Caco-2 (cell line): ENCODE data around the gene ZNF622. TPM values are rescaled to one million over a fixed set of nuclear protein-coding genes. Genes with fewer than 3 reads are reported as not detected.

Experiments used
- BruUV-seq: library from RNA; stranded (reverse); fragments of 400-500 nt; replicated peaks from 2 replicates; lab custom pipeline; 2021; lab: Mats Ljungman, UMichigan
- CTCF ChIA-PET: fragments of 300-600 bp; sonication (Branson Sonifier 250); formaldehyde crosslinking; loops from one replicate; lab custom pipeline; 2022; ENCODE audit warnings: antibody characterized with exemption; lab: Charles Lee
- POLR2A ChIA-PET: fragments of 300-600 bp; sonication (Branson Sonifier 250); formaldehyde crosslinking; loops from one replicate; lab custom pipeline; 2022; ENCODE audit warnings: antibody characterized with exemption; lab: Charles Lee
- DNase-seq, 2 experiments: peaks; one replicate each; pipeline versions ENCODE4 v3.0.0 to v3.0.0-alpha.2; 2020 to 2022
- H3K27me3 ChIP-seq: replicated peaks from 2 replicates; pipeline ENCODE4 v1.6.0; 2011; ENCODE audit warnings: low read length; ENCODE audit not compliant: control insufficient read depth, insufficient read depth
- H3K36me3 ChIP-seq: 2 replicates; pipeline ENCODE4 v1.5.1; 2011; ENCODE audit warnings: low read length; ENCODE audit not compliant: control insufficient read depth, insufficient read depth
- H3K4me1 ChIP-seq: fragments of 250-450 bp; sonication (Bioruptor Pico); 2 replicates; pipeline ENCODE4 v1.5.1; 2020; ENCODE audit warnings: mild to moderate bottlenecking
- H3K4me3 ChIP-seq: 2 replicates; pipeline ENCODE4 v1.5.1; 2011; ENCODE audit warnings: low read depth, mild to moderate bottlenecking, control low read depth, low read length
- H3K9me3 ChIP-seq: fragments of 250-450 bp; sonication (Bioruptor Pico); 2 replicates; pipeline ENCODE4 v1.5.1; 2020; ENCODE audit warnings: mild to moderate bottlenecking, moderate library complexity
- H3K27ac Mint-ChIP-seq: one replicate; pipeline ENCODE4 v1.8.0; 2022; ENCODE audit warnings: mixed read lengths; ENCODE audit not compliant: unreplicated experiment
- H3K27me3 Mint-ChIP-seq: one replicate; pipeline ENCODE4 v1.8.0; 2022; ENCODE audit warnings: mixed read lengths; ENCODE audit not compliant: insufficient read depth, unreplicated experiment
- H3K36me3 Mint-ChIP-seq: one replicate; pipeline ENCODE4 v1.8.0; 2022; ENCODE audit warnings: mild to moderate bottlenecking, mixed read lengths; ENCODE audit not compliant: insufficient read depth, unreplicated experiment
- H3K4me1 Mint-ChIP-seq: one replicate; pipeline ENCODE4 v1.8.0; 2022; ENCODE audit warnings: low read depth, mixed read lengths; ENCODE audit not compliant: unreplicated experiment
- H3K4me3 Mint-ChIP-seq: one replicate; pipeline ENCODE4 v1.8.0; 2022; ENCODE audit warnings: mild to moderate bottlenecking, moderate library complexity, mixed read lengths; ENCODE audit not compliant: unreplicated experiment
- H3K9me3 Mint-ChIP-seq: one replicate; pipeline ENCODE4 v1.8.0; 2022; ENCODE audit warnings: mixed read lengths; ENCODE audit not compliant: unreplicated experiment
- CTCF ChIP-seq, 2 experiments: fragments of 200-600 bp in 1 of 2; IDR thresholded peaks; 1 replicate in 1 of 2; 2 replicates in 1 of 2; pipeline versions ENCODE4 v1.5.1 to v1.8.0; 2011 to 2022; ENCODE audit warnings: antibody characterized with exemption in 1 of 2, control low read depth in 1 of 2, inconsistent platforms in 1 of 2, low read depth in 1 of 2, low read length in 1 of 2, mild to moderate bottlenecking in 1 of 2, moderate library complexity in 1 of 2; ENCODE audit not compliant: insufficient read depth in 1 of 2, severe bottlenecking in 1 of 2, unreplicated experiment in 1 of 2
- intact Hi-C: fragments of 100-400 bp; cut with micrococcal nuclease; formaldehyde crosslinking; loops from one replicate; pipeline ENCODE4 v1.10.0; 2022; ENCODE audit not compliant: unreplicated experiment
- total RNA-seq: library from RNA; stranded (reverse); gene quantifications from 2 replicates; pipeline ENCODE4 v1.2.3, GENCODE V29; 2022

The ZNF622 gene
- total RNA-seq, 1 experiment from 2014 or later = 46.0 TPM

- no peak overlapping the region for H3K4me3 Mint-ChIP-seq
- ChIA-PET POLR2A (no interaction called here), CTCF (no interaction called here)
- no peak for DNase-seq
- H3K27ac Mint-ChIP-seq = no peak overlapping the region
- H3K4me3 ChIP-seq = no peak overlapping the region
- BruUV-seq = no TSS peak
- H3K9me3 Mint-ChIP-seq = peaks cover 11% of the 10 kb centered on the region
- H3K27me3 Mint-ChIP-seq = no peaks in the 10 kb centered on the region
- intact Hi-C loops = no loop called here
- TF ChIP-seq CTCF (IDR thresholded peaks at IDR 0.05; ENCODE audit: insufficient read depth in 1 of 2, low read depth in 1 of 2, low read length in 1 of 2, severe bottlenecking in 1 of 2, unreplicated experiment in 1 of 2) = no peak
- H3K27me3 ChIP-seq = no peaks in the 10 kb centered on the region
- H3K9me3 ChIP-seq = peaks cover 13% of the 10 kb centered on the region
- peaks cover under 1% of the 10 kb centered on the region for H3K36me3 Mint-ChIP-seq
- H3K36me3 ChIP-seq = no peaks in the 10 kb centered on the region
- H3K4me1 Mint-ChIP-seq = peaks cover 2% of the 10 kb centered on the region
- no peaks in the 10 kb centered on the region for H3K4me1 ChIP-seq
Measured at GRCh38 chr5:16500024-16500423, 34.4 kb upstream of the ZNF622 start.

- Mint-ChIP-seq H3K36me3 (peaks cover 8% of the 10 kb centered on the region), H3K27ac (no peak overlapping the region)
- POLR2A ChIA-PET = no interaction called here
Measured at GRCh38 chr5:16497546-16497945, 31.9 kb upstream of the ZNF622 start.

GRCh38 chr5:16493261-16493660 is 27.7 kb upstream of the ZNF622 start:
- ChIA-PET POLR2A (no interaction called here), CTCF (no interaction called here)
- no peak for DNase-seq
- peaks cover 20% of the 10 kb centered on the region for H3K9me3 ChIP-seq
- BruUV-seq = no TSS peak
- Mint-ChIP-seq H3K27me3 (no peaks in the 10 kb centered on the region), H3K4me3 (no peak overlapping the region), H3K27ac (no peak overlapping the region), H3K4me1 (peaks cover 11% of the 10 kb centered on the region), H3K36me3 (peaks cover 8% of the 10 kb centered on the region), H3K9me3 (peaks cover 11% of the 10 kb centered on the region)
- no peaks in the 10 kb centered on the region for H3K27me3 ChIP-seq
- peaks cover 22% of the 10 kb centered on the region for H3K4me1 ChIP-seq
- H3K4me3 ChIP-seq = no peak overlapping the region
- intact Hi-C loops = no loop called here
- TF ChIP-seq CTCF (IDR thresholded peaks at IDR 0.05; ENCODE audit: insufficient read depth in 1 of 2, low read depth in 1 of 2, low read length in 1 of 2, severe bottlenecking in 1 of 2, unreplicated experiment in 1 of 2) = no peak
- H3K36me3 ChIP-seq = no peaks in the 10 kb centered on the region

More at GRCh38 chr5:16497546-16497945, 31.9 kb upstream of the ZNF622 start:
- H3K4me1 ChIP-seq = 0 out of 2 replicates have a peak, but pooled peaks cover 7% of the 10 kb centered on the region
- TF ChIP-seq CTCF (IDR thresholded peaks at IDR 0.05; ENCODE audit: insufficient read depth in 1 of 2, low read depth in 1 of 2, low read length in 1 of 2, severe bottlenecking in 1 of 2, unreplicated experiment in 1 of 2) = no peak
- no peak for DNase-seq
- BruUV-seq = no TSS peak
- Mint-ChIP-seq H3K4me1 (no peaks in the 10 kb centered on the region), H3K9me3 (peaks cover 11% of the 10 kb centered on the region), H3K27me3 (no peaks in the 10 kb centered on the region), H3K4me3 (no peak overlapping the region)
- H3K9me3 ChIP-seq = peaks cover 20% of the 10 kb centered on the region
- H3K27me3 ChIP-seq = no peaks in the 10 kb centered on the region
- H3K4me3 ChIP-seq = no peak overlapping the region
- no peaks in the 10 kb centered on the region for H3K36me3 ChIP-seq
- CTCF ChIA-PET = interaction anchor here (1.5 kb wide), 1 partner anchor 55 kb away, joined by 6 read pairs; no protein-coding TSS in a partner anchor
- intact Hi-C loops = no loop called here
